MCF 10A (cell line): ENCODE measurements around the gene AGMO. TPM values are rescaled to one million over a fixed set of nuclear protein-coding genes. Genes with fewer than 3 reads are reported as not detected.

Experiments used
- BruUV-seq: library from RNA; stranded (reverse); fragments of 400-500 nt; replicated peaks from 2 replicates; lab custom pipeline; 2021; lab: Mats Ljungman, UMichigan
- CTCF ChIA-PET: fragments of 300-600 bp; sonication (Branson Sonifier 250); formaldehyde crosslinking; extraction: SDS; loops from one replicate; lab custom pipeline; 2021; ENCODE audit warnings: antibody characterized with exemption, inconsistent platforms; lab: Yijun Ruan, JAX
- POLR2A ChIA-PET: fragments of 300-600, 350-650 bp; sonication (Branson Sonifier 250); formaldehyde crosslinking; extraction: SDS; loops from one replicate; lab custom pipeline; 2020; ENCODE audit warnings: antibody characterized with exemption, inconsistent platforms; lab: Yijun Ruan, JAX
- DNase-seq: peaks from one replicate; pipeline ENCODE4 v3.0.0-alpha.2; 2018; ENCODE audit not compliant: unreplicated experiment
- H3K27ac Mint-ChIP-seq: one replicate; pipeline ENCODE4 v1.8.0; 2022; ENCODE audit warnings: mild to moderate bottlenecking, low read depth, mixed read lengths; ENCODE audit not compliant: unreplicated experiment
- H3K27me3 Mint-ChIP-seq: one replicate; pipeline ENCODE4 v1.8.0; 2022; ENCODE audit warnings: mixed read lengths; ENCODE audit not compliant: insufficient read depth, unreplicated experiment
- H3K36me3 Mint-ChIP-seq: one replicate; pipeline ENCODE4 v1.8.0; 2022; ENCODE audit warnings: mild to moderate bottlenecking, moderate library complexity, mixed read lengths; ENCODE audit not compliant: insufficient read depth, unreplicated experiment
- H3K4me1 Mint-ChIP-seq: one replicate; pipeline ENCODE4 v1.8.0; 2022; ENCODE audit warnings: mixed read lengths; ENCODE audit not compliant: insufficient read depth, unreplicated experiment
- H3K4me3 Mint-ChIP-seq: one replicate; pipeline ENCODE4 v1.8.0; 2022; ENCODE audit warnings: mild to moderate bottlenecking, moderate library complexity, mixed read lengths; ENCODE audit not compliant: unreplicated experiment
- H3K9me3 Mint-ChIP-seq: one replicate; pipeline ENCODE4 v1.8.0; 2022; ENCODE audit warnings: mixed read lengths; ENCODE audit not compliant: unreplicated experiment
- intact Hi-C: fragments of 100-400 bp; cut with micrococcal nuclease; formaldehyde crosslinking; loops from 2 replicates; pipeline ENCODE4 v1.14.1; 2022
- total RNA-seq: library from RNA; stranded (reverse); gene quantifications from 2 replicates; pipeline ENCODE4 v1.2.3, GENCODE V29; 2022
- TF ChIP-seq, protein P1 (sequence below): fragments of 200-600 bp; IDR thresholded peaks from one replicate; pipeline ENCODE4 v1.8.0; 2022; ENCODE audit warnings: antibody characterized with exemption, mild to moderate bottlenecking; ENCODE audit not compliant: unreplicated experiment

AGMO gene
- total RNA-seq, 1 experiment from 2014 or later, result not detected

DNA sequence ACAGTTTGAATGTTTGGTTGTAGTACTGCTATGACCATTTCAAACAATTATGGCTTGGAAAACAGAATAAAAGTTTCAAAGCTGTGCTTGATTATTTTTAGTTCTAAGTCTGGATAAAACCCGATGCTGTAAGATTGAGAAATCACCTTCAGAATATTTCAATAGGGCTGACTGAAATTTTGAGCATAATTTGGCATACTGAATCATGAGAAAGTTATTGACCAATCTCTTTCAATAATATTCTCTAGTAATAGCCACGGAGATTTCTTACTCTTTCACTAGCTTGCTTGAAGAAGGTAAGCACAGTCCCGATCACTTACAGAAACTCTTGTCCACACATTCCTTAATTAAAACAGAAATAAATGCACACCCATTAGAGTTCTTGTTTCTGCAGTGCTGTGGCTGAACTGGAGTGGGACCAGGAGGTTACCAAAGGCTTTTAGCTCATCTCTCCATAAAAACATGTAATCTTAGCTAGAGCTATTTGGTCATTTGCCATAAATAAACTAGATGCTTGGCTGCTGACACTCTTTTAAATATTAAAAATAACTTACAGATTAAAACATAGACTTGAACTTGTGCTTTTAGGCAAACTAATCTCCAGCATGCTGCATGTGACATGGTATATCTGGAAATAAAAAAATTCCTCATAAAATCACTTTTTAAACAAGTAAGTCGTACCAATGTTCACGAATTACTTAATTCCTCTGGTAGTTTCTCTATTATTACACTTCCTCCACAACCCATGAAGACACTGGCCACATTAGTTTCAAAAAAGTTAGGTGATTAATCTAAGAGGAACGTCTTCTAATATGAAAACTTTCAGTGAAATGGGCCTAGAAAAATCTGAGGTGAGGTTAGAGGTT lies 97.8 kb downstream of the AGMO start:
- no peak for DNase-seq
- ChIA-PET CTCF (interaction anchor here (0.6 kb wide), 1 partner anchor 1576 kb away, joined by 5 read pairs; no protein-coding TSS in a partner anchor), POLR2A (interaction anchor here (0.6 kb wide), 1 partner anchor 35 kb away, joined by 3 read pairs; no protein-coding TSS in a partner anchor)
- intact Hi-C loops, result no loop called here
- Mint-ChIP-seq H3K27me3 (peaks cover 38% of the 10 kb centered on the region), H3K36me3 (no peaks in the 10 kb centered on the region), H3K4me1 (no peaks in the 10 kb centered on the region), H3K27ac (no peak overlapping the region), H3K9me3 (no peaks in the 10 kb centered on the region), H3K4me3 (no peak overlapping the region)
- BruUV-seq, result no TSS peak
- TF ChIP-seq, protein P1, sequence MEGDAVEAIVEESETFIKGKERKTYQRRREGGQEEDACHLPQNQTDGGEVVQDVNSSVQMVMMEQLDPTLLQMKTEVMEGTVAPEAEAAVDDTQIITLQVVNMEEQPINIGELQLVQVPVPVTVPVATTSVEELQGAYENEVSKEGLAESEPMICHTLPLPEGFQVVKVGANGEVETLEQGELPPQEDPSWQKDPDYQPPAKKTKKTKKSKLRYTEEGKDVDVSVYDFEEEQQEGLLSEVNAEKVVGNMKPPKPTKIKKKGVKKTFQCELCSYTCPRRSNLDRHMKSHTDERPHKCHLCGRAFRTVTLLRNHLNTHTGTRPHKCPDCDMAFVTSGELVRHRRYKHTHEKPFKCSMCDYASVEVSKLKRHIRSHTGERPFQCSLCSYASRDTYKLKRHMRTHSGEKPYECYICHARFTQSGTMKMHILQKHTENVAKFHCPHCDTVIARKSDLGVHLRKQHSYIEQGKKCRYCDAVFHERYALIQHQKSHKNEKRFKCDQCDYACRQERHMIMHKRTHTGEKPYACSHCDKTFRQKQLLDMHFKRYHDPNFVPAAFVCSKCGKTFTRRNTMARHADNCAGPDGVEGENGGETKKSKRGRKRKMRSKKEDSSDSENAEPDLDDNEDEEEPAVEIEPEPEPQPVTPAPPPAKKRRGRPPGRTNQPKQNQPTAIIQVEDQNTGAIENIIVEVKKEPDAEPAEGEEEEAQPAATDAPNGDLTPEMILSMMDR, result no peak

GRCh38 chr7:15462721-15463389 lies 99.0 kb downstream of the AGMO start:
- POLR2A ChIA-PET, result no interaction called here
- Mint-ChIP-seq H3K4me1 (no peaks in the 10 kb centered on the region), H3K36me3 (no peaks in the 10 kb centered on the region), H3K4me3 (no peak overlapping the region), H3K27me3 (peaks cover 33% of the 10 kb centered on the region), H3K9me3 (no peaks in the 10 kb centered on the region), H3K27ac (no peak overlapping the region)
- CTCF ChIA-PET, result interaction anchor here (0.6 to 0.7 kb wide), 2 partner anchors 136 to 1574 kb away, joined by 3 to 5 read pairs; no protein-coding TSS in a partner anchor
- TF ChIP-seq, protein P1, result no peak
- no TSS peak for BruUV-seq
- DNase-seq, result no peak
- intact Hi-C loops, result no loop called here

GRCh38 chr7:15461576-15461975 lies 100.2 kb downstream of the AGMO start:
- Mint-ChIP-seq H3K4me3 (no peak overlapping the region), H3K27ac (no peak overlapping the region), H3K36me3 (no peaks in the 10 kb centered on the region), H3K9me3 (no peaks in the 10 kb centered on the region), H3K4me1 (no peaks in the 10 kb centered on the region), H3K27me3 (peaks cover 29% of the 10 kb centered on the region)
- ChIA-PET POLR2A (interaction anchor here (0.7 kb wide), 1 partner anchor 742 kb away, joined by 3 read pairs; no protein-coding TSS in a partner anchor), CTCF (interaction anchor here (0.6 kb wide), 1 partner anchor 65 kb away, joined by 3 read pairs; no protein-coding TSS in a partner anchor)
- TF ChIP-seq, protein P1, result no peak
- intact Hi-C loops, result no loop called here
- no TSS peak for BruUV-seq
- no peak for DNase-seq
